Measurements from ENCODE around the gene DCX.

Gene DCX

DNA sequence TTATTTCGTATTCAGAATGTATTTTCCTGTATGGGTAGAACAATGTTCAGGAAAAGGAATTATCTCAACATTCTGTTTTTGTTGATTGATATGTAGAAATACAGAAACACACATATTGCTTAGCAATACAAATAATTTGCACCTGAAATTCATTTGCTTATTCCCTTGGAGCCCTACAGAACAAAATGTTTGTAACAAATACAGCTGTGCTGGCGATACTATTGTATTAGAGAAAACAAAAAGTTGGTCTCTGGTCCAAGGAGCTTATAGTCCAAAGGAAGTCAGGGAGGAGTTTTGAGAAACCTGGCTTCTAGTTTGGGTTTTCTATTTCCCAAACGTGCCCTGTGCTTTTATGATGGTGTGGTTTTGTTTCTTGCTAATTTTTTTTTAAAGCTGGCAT, 104.0 kb downstream of the DCX start:
- no peak for DNase-seq (ENCODE audit: low read depth)

DNA sequence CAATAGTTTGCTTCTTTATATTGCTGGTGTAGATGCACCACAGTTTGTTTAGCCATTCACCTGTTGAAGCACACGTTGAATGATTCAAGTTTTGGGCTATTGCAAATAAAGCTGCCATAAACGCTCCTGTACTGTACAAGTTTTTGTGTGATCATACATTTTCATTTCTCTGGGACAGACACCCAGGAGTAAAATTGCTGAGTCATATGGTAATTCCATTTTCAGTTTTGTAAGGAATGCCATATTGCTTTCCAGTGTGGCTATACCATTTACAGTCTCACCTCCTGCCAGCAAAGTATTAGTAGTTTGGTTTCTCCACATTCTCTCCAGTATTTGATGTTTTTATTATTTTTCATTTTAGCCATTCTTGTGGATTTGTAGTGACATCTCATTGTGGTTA, 109.7 kb downstream of the DCX start:
- DNase-seq (ENCODE audit: low read depth): no peak

DNA sequence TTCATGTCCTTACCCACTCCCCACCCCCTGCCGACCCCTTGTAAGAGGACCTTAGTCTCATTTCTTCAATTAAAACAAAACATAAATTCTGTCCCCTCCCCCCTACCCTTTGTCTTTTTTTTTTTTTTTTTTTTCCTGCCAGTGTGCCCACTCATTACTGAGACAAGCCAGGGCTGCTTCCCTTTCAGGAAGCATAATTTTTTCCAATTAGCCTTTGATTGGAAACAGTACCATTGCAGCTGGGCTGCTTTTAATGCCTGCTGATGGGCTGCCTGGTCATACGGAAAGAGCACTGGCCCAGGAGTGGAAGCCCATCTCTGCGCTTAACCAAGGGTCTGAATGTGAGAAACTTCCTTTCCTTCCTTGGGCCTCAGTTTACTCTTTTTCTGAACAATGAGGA, 123.2 kb downstream of the DCX start:
- no peak for DNase-seq (ENCODE audit: low read depth)

DNA sequence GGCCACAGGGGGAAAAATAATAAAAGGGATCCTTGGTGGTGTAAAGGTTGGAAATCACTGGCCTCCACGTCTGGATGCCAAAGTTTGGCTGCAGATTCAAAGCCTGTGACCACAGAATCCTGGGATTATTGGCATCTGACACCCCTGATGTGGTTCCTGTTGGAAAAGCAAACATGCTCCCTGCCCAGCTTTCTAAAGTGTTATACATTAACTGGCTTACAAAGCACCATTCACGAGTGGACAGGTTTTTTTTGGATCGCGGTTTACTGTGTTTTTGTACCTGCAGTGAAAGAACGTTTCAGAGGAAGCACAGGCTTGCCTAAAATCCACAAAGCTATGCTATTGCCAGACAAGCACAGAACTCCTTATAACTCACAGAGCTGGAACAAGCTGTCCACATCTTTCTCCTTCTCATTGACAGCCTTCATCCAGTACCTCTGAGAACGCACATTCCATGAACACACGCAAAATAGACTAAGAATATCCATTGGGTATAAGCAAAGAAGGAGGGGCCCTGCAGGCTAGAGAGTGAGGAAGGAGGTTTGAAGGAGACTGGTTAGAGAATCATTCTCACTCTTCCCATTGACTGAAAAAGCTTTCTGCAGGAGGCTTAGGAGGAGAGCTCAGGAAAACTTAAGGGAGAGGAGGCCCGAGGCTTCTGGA, 127.2 kb downstream of the DCX start:
- no peak for DNase-seq (ENCODE audit: low read depth)

DNA sequence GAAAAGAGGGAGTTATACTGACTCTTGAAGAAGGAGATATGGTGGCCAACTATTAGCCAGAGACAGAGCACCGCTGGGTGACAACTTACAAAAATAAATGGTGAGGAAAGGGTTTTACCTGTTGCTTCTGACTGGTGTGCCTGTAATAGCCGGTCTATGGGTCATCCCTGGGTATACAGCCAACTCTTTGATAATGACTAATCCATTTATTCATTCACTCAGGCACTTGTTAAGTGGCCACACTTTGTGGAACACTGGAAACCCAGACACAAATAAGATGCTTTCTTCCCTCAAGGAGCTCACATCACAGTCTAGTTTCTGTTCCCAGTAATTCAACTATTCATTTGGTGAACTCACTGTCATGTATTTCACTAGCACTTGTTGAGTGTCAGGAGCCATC, 128.5 kb downstream of the DCX start:
- DNase-seq (ENCODE audit: low read depth): no peak

DNA sequence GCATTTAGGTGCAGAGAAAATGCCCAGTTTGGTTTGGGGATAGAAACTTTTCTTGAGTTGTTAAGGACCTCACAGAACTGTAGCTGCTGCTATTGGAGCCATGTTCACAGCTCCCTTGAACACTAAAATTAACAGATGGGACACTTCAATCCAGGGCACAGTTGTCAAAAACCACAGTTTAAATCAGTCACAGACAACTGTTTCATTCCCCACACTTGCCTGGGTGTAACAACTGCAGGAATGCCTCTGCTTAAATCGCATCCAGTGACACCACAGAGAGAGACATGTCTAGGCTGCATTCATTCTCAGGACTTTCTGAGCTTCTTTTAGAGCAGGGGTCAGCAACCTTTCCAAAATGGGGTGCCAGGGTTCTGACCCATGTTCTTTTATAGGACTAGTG, 129.0 kb downstream of the DCX start:
- no peak for DNase-seq (ENCODE audit: low read depth)

DNA sequence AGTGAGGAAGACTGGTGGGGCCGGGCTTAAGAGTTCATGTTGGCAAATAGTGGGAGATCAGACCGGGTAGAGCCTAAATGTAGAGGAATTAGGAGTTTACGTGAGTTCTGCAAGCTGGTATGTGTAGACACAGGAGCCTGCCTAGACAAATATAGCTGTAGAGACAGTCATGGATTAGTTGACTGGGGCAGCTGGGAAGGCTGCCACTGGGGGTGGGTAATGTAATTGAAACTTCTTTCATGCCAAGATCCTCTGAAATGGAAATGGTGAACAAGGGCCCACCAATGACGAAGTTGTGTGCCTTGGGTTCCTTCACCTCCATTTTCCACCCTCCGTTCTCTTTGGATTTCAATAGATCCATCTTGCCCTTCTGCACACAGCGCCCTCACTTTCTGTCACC, 129.9 kb downstream of the DCX start:
- DNase-seq (ENCODE audit: low read depth): no peak

DNA sequence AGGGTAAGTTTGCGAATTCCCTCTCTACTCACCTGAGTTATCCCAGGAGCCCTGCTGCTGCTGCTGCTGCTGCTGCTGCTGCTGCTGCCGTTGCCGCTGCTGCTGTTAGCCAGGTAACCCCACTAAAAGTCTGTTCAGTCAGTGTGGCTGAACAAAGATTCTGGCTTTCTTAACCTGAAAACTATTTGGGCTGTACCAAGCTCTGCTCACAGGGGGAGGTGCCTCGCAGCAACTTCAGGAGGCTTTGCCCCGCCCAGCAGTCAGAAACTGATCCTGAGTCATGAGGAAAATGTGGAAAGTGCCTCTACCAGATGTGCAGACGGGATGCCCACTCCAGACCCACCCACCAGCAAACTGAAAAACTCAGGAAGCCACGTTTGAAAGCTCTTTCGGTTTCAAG, 141.7 kb downstream of the DCX start, which contains the start of gene CAPN6:
CAPN6 (minus strand) TSS at position 145 of the 400 bp plus-strand sequence. CDS start 6,547 bp downstream, outside the sequence.
- no peak for DNase-seq (ENCODE audit: low read depth)

DNA sequence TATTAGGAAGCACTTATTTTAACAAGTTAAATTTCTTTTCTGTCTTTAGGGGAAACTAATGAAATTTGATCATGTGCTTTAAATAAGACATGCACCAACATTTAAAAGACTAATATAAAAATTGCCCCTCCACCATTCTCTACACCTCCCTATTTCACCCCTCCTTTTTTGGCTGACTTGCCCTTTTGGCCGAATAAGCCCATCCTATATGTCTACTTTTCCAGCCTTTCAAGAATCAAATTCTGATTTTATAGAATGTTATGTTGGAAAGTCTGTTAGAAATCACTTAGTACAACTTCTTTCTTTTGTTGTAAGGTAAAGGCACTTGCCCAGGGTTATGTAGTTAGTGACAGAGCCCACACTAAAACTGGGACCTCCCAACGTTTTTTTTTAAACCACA, 143.5 kb downstream of the DCX start:
- no peak for DNase-seq (ENCODE audit: low read depth)

DNA sequence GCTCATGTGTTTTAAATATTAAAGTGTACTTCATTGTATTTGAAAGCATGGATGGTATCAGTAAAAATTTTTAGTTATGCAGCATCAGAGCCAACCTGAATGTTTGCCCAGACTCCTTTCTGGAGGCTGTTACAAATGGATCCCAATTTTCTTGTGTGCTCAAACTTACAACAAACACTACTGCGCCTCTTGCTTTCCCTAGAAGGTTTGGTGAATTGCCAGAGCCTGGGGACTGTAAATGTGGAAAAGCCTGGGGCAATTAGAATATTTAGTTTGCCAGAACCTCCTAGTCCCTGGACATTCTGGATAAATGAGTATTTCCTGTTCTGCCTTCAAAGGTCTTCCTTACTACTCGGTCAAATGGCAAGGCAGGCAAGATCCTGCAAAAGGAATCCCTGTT, 146.5 kb downstream of the DCX start:
- no peak for DNase-seq (ENCODE audit: low read depth)

DNA sequence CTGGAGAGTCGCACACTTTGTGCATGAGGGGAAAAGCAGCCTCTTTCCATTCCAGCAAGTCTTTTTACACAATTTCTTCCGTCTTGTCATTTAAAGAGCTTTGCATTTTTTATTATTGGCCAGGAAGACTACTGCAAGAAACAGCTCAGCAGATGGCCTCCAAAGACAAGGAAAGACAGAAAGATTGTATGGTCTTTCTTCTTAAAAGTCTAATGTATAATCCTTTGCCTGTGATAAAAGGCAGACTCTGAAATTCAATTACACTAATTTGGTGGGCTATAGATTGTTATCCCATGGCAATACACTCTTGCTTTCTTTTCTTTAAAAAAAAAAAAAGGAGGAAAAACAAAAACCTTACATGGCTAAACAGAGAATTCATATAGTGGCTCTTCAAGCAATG, 147.6 kb downstream of the DCX start:
- no peak for DNase-seq (ENCODE audit: low read depth)

DNA sequence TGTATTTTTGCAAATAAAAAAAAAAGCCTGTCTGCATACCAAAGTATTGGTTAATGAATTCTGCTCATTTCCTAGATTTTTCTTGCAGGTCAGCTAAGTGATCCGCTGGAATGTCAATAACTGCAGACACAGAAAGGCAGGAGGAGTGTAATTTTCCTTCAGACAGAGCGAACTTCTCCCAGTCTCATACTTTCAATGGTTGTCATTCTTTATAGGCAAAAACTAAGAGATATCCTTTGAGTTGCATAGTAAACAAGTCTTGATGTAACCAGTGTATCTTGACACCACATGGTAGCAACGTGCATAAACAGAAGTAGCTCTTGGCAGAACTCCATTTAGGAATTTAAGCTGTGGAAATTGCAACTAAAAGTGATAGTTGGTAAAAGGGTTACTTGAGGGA, 149.9 kb downstream of the DCX start:
- DNase-seq (ENCODE audit: low read depth): no peak

DNA sequence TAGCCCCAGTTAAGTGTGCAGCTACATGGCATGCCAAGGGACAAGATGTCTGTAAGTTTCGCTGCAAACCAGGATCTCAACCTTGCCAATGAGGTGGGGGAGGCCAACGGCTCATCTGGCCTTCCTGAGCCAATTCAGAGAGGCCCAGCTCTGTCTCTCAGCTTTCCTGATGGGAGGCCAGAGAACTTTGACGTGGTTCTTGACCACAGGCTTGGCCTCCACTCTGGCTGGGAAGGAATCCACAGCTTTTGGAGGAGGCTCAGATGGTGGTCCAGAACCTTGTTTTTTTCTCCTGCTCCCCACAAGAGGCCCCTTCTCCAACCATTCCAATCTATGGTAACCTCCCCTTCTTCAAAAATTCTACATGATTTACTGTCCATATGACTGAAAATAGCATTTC, 151.5 kb downstream of the DCX start:
- DNase-seq (ENCODE audit: low read depth): no peak

DNA sequence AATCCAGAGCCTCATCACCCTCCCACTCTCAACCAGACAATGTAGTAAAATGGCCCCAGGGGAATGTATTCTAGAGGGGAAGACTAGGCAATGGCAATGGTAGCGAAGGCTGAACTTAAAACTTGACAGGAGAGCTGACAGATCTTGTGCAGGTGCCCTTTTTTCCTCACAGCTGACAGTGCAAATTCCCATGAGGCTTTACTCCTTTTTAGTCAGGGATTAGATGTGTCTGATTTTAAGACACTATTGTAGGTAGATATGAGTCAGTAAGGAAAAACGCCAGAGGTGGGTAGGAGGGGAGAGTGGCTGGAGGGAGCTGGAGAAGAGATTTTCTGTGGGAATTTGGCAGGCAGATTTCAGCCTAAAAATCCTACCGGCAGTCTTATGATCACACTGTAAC, 152.4 kb downstream of the DCX start:
- no peak for DNase-seq (ENCODE audit: low read depth)

DNA sequence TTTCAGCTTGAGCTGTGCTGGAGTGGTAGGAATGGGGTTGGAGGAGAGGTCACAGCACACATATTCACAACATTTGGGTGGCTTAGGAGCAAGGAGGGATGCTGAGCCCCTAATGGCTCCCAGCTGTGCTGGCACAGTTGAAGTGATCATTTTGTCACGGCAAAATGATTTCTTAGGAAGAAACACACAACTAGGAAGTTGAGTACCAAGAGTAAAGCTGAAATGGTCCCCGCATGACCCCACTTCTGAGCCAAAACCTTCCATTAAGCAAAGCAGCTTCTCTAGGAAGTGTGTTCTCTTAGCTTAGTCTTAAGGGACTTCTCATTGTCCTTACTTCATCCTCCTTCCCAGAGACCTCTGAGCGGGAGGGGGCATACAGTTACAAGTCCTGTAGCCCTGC, 154.3 kb downstream of the DCX start:
- no peak for DNase-seq (ENCODE audit: low read depth)

DNA sequence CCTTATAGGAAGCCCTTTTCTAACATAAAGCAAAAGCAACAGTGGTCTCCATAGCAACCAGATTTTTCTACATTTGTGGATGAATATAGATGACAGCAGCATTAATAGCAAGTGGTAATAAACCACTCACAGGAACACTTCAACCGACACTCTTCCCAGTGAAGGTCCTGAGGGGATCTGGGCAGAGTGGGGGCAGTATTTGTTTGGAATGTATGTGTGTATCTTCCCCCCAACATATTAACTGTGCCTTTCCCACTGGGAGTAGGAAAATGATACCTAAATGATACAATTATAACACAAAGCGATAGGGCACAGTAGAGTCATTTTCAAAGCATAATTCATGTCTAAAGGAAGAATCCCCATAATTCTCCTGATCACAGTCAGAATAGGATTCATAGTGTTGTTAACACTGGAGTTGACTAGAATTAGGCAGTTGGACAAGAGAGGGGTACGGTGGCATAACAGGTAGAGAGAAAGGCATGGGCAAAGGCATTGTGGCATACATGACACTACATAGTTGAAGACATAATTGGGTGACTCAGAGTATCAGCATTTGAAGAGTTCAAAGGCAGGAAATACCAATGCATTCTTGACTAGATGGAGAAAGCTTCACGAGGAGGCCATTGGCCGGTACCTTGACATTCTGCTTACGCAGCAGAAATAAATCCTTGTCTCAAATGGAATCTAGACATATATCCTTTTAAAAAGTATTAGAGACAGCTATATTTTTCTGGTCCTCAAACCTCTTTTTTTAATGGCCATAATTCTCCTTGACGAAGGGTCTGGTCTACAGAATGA, 156.9 kb downstream of the DCX start:
- DNase-seq (ENCODE audit: low read depth): no peak

DNA sequence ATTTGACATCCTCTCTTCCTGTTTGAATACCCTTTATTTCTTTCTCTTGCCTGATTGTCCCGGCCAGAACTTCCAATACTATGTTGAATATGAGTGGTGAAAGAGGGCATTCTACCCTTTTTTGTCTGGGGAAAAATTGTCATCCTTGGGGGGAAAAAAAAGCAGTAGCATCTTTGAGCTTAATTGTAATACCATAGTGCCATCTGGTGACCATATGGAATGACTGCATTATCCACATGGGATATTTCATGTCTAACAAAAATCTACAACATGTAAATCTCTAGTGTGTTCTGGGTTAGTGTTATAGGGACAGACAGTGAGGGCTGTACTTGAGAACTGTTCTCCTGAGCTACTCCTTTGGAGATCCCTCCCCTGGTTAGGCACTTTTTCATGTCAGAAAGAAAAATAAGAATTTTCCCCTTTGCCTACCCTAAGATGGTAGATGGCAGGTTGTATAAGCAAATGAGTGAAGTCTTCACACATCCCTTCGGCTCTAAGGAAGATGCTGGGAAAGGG, 167.7 kb downstream of the DCX start:
- DNase-seq (ENCODE audit: low read depth): no peak
